ENCODE measurements around the gene KLHL28. TPM values are rescaled to one million over a fixed set of nuclear protein-coding genes. Genes with fewer than 3 reads are reported as not detected.

The KLHL28 gene
- total RNA-seq, 1 experiment from 2014 or later, result 10.3 TPM

DNA sequence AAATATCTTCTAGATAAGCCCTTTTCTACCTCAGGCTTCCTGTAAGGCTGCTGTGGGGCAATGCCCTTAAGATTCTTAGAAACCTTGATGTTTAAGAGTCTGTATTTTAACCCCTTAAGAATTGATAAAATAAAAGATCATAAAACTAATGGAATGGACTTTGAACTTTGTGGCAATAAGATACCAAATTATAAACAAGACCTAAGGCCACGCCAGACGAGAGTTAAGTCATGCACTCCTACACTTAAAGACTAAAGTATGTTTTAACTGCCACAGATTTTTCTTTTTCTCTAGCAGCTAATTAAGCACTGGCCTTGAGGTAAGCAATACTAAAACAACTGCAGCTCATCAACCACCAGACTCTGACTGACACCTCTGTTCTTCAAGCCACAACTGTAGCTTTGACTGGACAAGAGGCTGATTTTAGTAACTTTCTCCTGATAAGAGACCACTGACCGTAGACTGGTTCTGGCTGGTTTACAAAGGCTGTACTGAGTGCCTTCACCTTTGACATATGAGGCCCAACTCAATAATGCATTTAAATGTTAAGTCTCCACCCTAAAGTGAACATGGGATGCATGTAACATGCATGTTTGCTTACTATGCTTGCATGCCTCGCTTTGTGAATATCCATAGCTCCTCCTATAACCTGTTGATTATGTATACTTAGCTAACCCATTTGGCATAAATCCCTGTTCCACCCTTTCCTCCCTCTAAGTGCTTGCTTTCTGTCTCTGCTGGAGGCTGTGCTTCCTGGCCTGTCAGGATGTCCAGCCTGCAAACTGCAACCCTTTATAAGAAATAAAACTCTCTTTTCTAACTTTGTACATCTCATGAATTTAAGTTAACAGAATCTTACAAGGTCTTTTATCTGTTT, 71.9 kb downstream of the KLHL28 start:
- intact Hi-C loops (cut with micrococcal nuclease; ENCODE audit: unreplicated experiment), result no loop called here
- DNase-seq, result no peak
- ChIA-PET CTCF (no interaction called here), POLR2A (ENCODE audit: unreplicated experiment) (no interaction called here)
- Histone ChIP-seq H3K27me3 (ENCODE audit: insufficient read depth, low read depth) (peaks cover 12% of the 10 kb centered on the region; the same call in 1 of the 2 replicates), H3K9me3 (ENCODE audit: insufficient read depth, low read depth) (no peaks in the 10 kb centered on the region; the same call in 1 of the 2 replicates), H2AFZ (no peak overlapping the region), H3K27ac (no peak overlapping the region), H3F3A (ENCODE audit: insufficient read depth, low read depth) (no peaks in the 10 kb centered on the region), H3K9me2 (ENCODE audit: insufficient read depth) (no peaks in the 10 kb centered on the region), H3K4me1 (replicated peaks; ENCODE audit: insufficient read depth) (no peaks in the 10 kb centered on the region), H3K4me3 (no peak overlapping the region), H4K20me1 (ENCODE audit: insufficient read depth) (no peaks in the 10 kb centered on the region), H3K36me3 (ENCODE audit: low read depth) (no peaks in the 10 kb centered on the region), H3K4me2 (no peak overlapping the region), H3K79me2 (ENCODE audit: low read depth) (no peaks in the 10 kb centered on the region)
- BruUV-seq (replicated peaks), result no TSS peak
- TF ChIP-seq, protein P1, sequence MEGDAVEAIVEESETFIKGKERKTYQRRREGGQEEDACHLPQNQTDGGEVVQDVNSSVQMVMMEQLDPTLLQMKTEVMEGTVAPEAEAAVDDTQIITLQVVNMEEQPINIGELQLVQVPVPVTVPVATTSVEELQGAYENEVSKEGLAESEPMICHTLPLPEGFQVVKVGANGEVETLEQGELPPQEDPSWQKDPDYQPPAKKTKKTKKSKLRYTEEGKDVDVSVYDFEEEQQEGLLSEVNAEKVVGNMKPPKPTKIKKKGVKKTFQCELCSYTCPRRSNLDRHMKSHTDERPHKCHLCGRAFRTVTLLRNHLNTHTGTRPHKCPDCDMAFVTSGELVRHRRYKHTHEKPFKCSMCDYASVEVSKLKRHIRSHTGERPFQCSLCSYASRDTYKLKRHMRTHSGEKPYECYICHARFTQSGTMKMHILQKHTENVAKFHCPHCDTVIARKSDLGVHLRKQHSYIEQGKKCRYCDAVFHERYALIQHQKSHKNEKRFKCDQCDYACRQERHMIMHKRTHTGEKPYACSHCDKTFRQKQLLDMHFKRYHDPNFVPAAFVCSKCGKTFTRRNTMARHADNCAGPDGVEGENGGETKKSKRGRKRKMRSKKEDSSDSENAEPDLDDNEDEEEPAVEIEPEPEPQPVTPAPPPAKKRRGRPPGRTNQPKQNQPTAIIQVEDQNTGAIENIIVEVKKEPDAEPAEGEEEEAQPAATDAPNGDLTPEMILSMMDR (conservative IDR thresholded peaks at IDR 0.05), result no peak
- no peak for TF ChIP-seq EZH2 (IDR thresholded peaks at IDR 0.05; ENCODE audit: low read depth)

DNA sequence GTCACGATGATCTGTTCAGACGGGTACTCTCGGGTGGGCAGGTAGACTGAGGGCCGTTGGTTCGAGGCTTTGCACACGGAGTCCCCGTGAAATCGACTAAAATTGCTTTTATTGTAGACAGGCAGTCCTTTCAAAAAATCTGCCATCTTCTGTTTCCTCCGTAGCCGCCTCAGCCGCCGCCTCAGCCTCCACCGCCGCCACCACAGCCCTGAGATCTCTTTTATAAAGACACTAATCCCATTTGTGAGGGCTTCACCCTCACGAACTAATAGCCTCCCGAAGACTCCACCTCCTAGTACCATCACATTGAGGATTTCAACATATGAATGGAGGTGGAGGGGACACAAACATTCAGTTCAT, 74.2 kb downstream of the KLHL28 start:
- DNase-seq, result no peak
- no peaks in the 10 kb centered on the region for H3K4me1 ChIP-seq (replicated peaks; ENCODE audit: insufficient read depth)
- no peaks in the 10 kb centered on the region; the same call in 1 of the 2 replicates for H3K9me3 ChIP-seq (ENCODE audit: insufficient read depth, low read depth)
- H2AFZ ChIP-seq, result no peak overlapping the region
- no peak overlapping the region for H3K27ac ChIP-seq
- TF ChIP-seq, protein P1 (conservative IDR thresholded peaks at IDR 0.05), result no peak
- H3K9me2 ChIP-seq (ENCODE audit: insufficient read depth), result no peaks in the 10 kb centered on the region
- intact Hi-C loops (cut with micrococcal nuclease; ENCODE audit: unreplicated experiment), result no loop called here
- no peaks in the 10 kb centered on the region for H3K36me3 ChIP-seq (ENCODE audit: low read depth)
- peaks cover 12% of the 10 kb centered on the region; the same call in 1 of the 2 replicates for H3K27me3 ChIP-seq (ENCODE audit: insufficient read depth, low read depth)
- H3F3A ChIP-seq (ENCODE audit: insufficient read depth, low read depth), result no peaks in the 10 kb centered on the region
- no peaks in the 10 kb centered on the region for H3K79me2 ChIP-seq (ENCODE audit: low read depth)
- ChIA-PET CTCF (no interaction called here), POLR2A (ENCODE audit: unreplicated experiment) (no interaction called here)
- H4K20me1 ChIP-seq (ENCODE audit: insufficient read depth), result no peaks in the 10 kb centered on the region
- no TSS peak for BruUV-seq (replicated peaks)
- no peak overlapping the region for H3K4me2 ChIP-seq
- no peak overlapping the region for H3K4me3 ChIP-seq

DNA sequence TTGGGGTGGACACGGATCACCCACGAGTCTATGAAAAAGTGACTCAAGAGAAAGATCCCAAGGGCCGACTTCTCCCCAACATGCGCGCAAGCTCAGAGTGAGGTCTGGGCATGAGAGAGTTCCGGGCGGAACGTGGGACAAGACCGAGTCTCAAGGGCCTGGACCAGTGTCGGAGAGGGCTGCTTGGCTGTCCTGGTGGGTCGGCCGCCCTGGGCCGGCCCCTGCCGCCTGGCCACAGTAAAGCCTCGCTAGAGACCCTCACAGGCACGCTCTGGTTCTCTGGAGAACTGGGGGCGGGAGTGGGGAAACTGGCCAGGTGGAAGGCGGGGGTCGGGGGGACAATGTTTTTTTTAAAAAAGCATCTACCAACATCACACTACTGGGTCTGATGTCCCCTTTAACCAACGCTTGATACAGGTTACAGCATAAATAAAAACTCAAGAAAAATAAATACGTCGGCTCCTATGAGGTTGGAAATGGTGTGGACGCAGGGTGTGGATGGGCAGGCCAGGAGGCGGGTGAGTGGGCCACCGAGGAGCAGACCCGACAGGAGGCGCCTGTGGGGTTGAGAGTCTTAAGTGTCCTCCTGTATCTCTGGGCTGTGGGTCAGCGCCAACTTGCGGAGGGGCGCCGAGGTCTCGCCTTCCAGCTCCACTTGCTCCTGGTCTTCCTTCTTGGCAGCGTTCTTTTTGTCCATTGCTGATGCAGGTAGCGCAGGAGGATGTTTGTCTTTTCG, 74.7 kb downstream of the KLHL28 start:
- DNase-seq, result no peak
- no peak for TF ChIP-seq EZH2 (IDR thresholded peaks at IDR 0.05; ENCODE audit: low read depth)
- TF ChIP-seq, protein P1 (conservative IDR thresholded peaks at IDR 0.05), result no peak
- CTCF ChIA-PET, result no interaction called here

More for the DNA sequence above, 74.7 kb downstream of the KLHL28 start:
- Histone ChIP-seq H3K9me2 (ENCODE audit: insufficient read depth) (no peaks in the 10 kb centered on the region), H4K20me1 (ENCODE audit: insufficient read depth) (no peaks in the 10 kb centered on the region), H3K36me3 (ENCODE audit: low read depth) (no peaks in the 10 kb centered on the region), H3K4me2 (no peak overlapping the region), H3K27me3 (ENCODE audit: insufficient read depth, low read depth) (peaks cover 12% of the 10 kb centered on the region; the same call in 1 of the 2 replicates), H3K79me2 (ENCODE audit: low read depth) (no peaks in the 10 kb centered on the region), H3K4me3 (no peak overlapping the region), H3K27ac (no peak overlapping the region), H3K4me1 (replicated peaks; ENCODE audit: insufficient read depth) (no peaks in the 10 kb centered on the region), H2AFZ (no peak overlapping the region), H3K9me3 (ENCODE audit: insufficient read depth, low read depth) (no peaks in the 10 kb centered on the region; the same call in 1 of the 2 replicates), H3F3A (ENCODE audit: insufficient read depth, low read depth) (no peaks in the 10 kb centered on the region)
- intact Hi-C loops (cut with micrococcal nuclease; ENCODE audit: unreplicated experiment), result no loop called here
- POLR2A ChIA-PET (ENCODE audit: unreplicated experiment), result no interaction called here
- BruUV-seq (replicated peaks), result no TSS peak
